Activated CD4-positive, alpha-beta memory T cell treated with anti-CD3 and anti-CD28 coated beads for 36 hours (primary cell): ENCODE results near the gene LRRC8C. TPM values are rescaled to one million over a fixed set of nuclear protein-coding genes. Genes with fewer than 3 reads are reported as not detected.

Experiments
- CTCF ChIA-PET: fragments of 350-600 bp; sonication (Branson Sonifier 250); formaldehyde crosslinking; loops from one replicate; lab custom pipeline; 2021; ENCODE audit warnings: antibody characterized with exemption, inconsistent platforms; lab: Charles Lee
- POLR2A ChIA-PET: fragments of 350-600 bp; sonication (Branson Sonifier 250); formaldehyde crosslinking; loops from one replicate; lab custom pipeline; 2021; ENCODE audit warnings: antibody characterized with exemption; lab: Charles Lee
- DNase-seq: peaks from one replicate; pipeline ENCODE4 v3.0.0-alpha.2; 2020
- H3K27ac Mint-ChIP-seq: one replicate; pipeline ENCODE4 v1.8.0; 2021; ENCODE audit warnings: mixed read lengths
- H3K27me3 Mint-ChIP-seq: one replicate; pipeline ENCODE4 v1.8.0; 2021; ENCODE audit warnings: mixed read lengths
- H3K36me3 Mint-ChIP-seq: one replicate; pipeline ENCODE4 v1.8.0; 2021; ENCODE audit warnings: mixed read lengths
- H3K4me1 Mint-ChIP-seq: one replicate; pipeline ENCODE4 v1.8.0; 2021; ENCODE audit warnings: low read depth, mixed read lengths
- H3K4me3 Mint-ChIP-seq: one replicate; pipeline ENCODE4 v1.8.0; 2021; ENCODE audit warnings: mild to moderate bottlenecking, mixed read lengths
- H3K9me3 Mint-ChIP-seq: one replicate; pipeline ENCODE4 v1.8.0; 2021; ENCODE audit warnings: mixed read lengths
- intact Hi-C: fragments of 100-400 bp; cut with micrococcal nuclease; formaldehyde crosslinking; loops from one replicate; pipeline ENCODE4 v1.15.1; 2023
- total RNA-seq, 2 experiments: library from RNA; stranded (reverse); gene quantifications; one replicate each; pipeline ENCODE4 v1.2.3, GENCODE V29; 2021

Gene LRRC8C
- total RNA-seq, 2 experiments from 2014 or later: 36.4 to 40.4 TPM

GRCh38 chr1:89732206-89732605 is 99.3 kb downstream of the LRRC8C start:
- no peaks in the 10 kb centered on the region for H3K9me3 Mint-ChIP-seq
- no peaks in the 10 kb centered on the region for H3K27me3 Mint-ChIP-seq
- H3K27ac Mint-ChIP-seq: peak overlapping the region; percentile 14
- ChIA-PET CTCF (interaction anchor here (1.3 kb wide), 1 partner anchor 31 kb away, joined by 4 read pairs; no protein-coding TSS in a partner anchor), POLR2A (interaction anchor here (1.5 to 2.0 kb wide), 2 partner anchors 11 to 13 kb away, joined by 7 to 8 read pairs; no protein-coding TSS in a partner anchor)
- DNase-seq: no peak
- intact Hi-C loops: no loop called here
- H3K36me3 Mint-ChIP-seq: peaks cover 2% of the 10 kb centered on the region
- H3K4me1 Mint-ChIP-seq: peaks cover 49% of the 10 kb centered on the region
- no peak overlapping the region for H3K4me3 Mint-ChIP-seq

DNA sequence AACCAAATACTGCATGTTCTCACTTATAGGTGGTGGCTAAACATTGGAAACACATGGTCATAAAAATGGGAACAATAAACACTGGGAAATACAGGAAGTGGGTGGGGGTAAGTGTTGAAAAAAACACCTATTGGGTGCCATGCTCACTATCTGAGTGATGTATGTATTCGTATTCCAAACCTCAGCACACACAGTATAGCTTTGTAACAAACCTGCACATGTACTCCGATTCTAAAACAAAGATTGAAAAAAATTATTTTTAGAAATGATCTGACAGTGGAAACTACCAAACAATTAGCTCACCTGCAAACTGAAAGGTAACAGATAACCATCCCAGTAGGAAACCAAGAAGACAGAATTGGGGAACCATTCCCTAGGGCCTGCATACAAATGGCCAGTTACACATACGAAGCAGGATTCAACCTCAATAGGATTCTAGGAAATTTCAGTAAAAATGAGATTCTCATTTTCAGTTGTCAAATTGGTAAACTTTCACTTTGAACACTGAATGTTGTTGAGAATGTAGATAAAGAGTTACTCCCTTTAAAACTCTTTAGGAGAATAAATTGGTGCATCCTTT is 99.8 kb downstream of the LRRC8C start:
- H3K9me3 Mint-ChIP-seq: no peaks in the 10 kb centered on the region
- intact Hi-C loops: loop anchor here (1.0 kb wide), 1 partner anchor 13 kb away; no protein-coding TSS in a partner anchor

GRCh38 chr1:89733748-89734147 is 100.8 kb downstream of the LRRC8C start:
- Mint-ChIP-seq H3K9me3 (no peaks in the 10 kb centered on the region), H3K4me3 (no peak overlapping the region), H3K27ac (no peak overlapping the region), H3K27me3 (no peaks in the 10 kb centered on the region), H3K36me3 (peaks cover 2% of the 10 kb centered on the region), H3K4me1 (peaks cover 42% of the 10 kb centered on the region)
- intact Hi-C loops: loop anchor here (1.0 kb wide), 1 partner anchor 14 kb away; no protein-coding TSS in a partner anchor
- DNase-seq: no peak
- ChIA-PET CTCF (interaction anchor here (1.3 to 1.9 kb wide), 2 partner anchors 29 to 30 kb away, joined by 4 to 6 read pairs; no protein-coding TSS in a partner anchor), POLR2A (interaction anchor here (1.5 kb wide), 1 partner anchor 13 kb away, joined by 7 read pairs; no protein-coding TSS in a partner anchor)

More for the DNA sequence above, 99.8 kb downstream of the LRRC8C start:
- peaks cover 2% of the 10 kb centered on the region for H3K36me3 Mint-ChIP-seq
- H3K27me3 Mint-ChIP-seq: no peaks in the 10 kb centered on the region
- H3K4me3 Mint-ChIP-seq: no peak overlapping the region
- CTCF ChIA-PET: interaction anchor here (0.7 to 1.3 kb wide), 2 partner anchors 13 to 30 kb away, joined by 3 to 4 read pairs; no protein-coding TSS in a partner anchor
- no peak for DNase-seq
- POLR2A ChIA-PET: interaction anchor here (0.7 to 1.5 kb wide), 2 partner anchors 8 to 12 kb away, joined by 3 to 7 read pairs; no protein-coding TSS in a partner anchor
- peaks cover 45% of the 10 kb centered on the region for H3K4me1 Mint-ChIP-seq
- peak overlapping the region; percentile 61 for H3K27ac Mint-ChIP-seq

DNA sequence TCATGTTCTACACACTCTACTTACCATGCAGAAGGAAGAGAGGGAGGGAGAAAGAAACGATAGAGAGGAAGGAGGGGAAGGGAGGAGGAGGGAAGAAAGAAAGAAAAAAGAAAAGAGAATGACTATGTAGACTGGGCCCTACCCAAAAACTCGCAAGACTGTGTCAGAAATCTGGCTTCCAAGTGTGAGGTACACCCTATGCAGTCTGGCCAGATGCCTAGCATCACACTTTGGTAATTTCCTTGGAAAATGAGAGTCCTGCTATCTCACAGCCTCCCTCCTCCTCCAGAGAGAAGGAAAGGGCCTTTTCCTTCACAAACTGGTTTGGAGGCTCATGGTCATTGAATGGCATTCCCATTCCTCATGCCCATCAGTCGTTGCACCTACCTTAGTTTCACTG is 101.5 kb downstream of the LRRC8C start:
- POLR2A ChIA-PET: interaction anchor here (0.8 kb wide), 1 partner anchor 10 kb away, joined by 3 read pairs; no protein-coding TSS in a partner anchor
- intact Hi-C loops: no loop called here
- Mint-ChIP-seq H3K4me3 (no peak overlapping the region), H3K4me1 (peaks cover 43% of the 10 kb centered on the region), H3K27me3 (no peaks in the 10 kb centered on the region), H3K36me3 (no peaks in the 10 kb centered on the region), H3K9me3 (no peaks in the 10 kb centered on the region), H3K27ac (no peak overlapping the region)
- DNase-seq: no peak
- CTCF ChIA-PET: interaction anchor here (1.9 kb wide), 1 partner anchor 29 kb away, joined by 6 read pairs; no protein-coding TSS in a partner anchor

DNA sequence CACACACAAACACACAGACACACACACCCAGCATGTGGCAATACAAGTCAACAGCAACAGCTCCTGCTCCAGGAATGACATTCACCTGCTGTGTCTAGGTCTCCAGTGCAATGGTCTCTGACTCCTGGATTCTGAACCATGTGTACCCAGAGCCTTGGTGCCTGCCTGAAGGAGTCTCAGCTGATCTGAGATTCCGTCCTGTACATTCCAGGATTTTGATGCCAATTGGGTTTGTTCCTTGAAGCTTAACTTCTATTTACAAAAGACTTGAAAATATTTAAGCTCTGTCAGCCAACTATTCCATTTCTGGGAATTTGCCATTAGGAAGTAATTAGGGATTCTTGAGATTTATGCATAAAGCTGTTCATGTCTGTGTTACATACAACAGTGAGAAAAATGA is 102.6 kb downstream of the LRRC8C start:
- H3K4me1 Mint-ChIP-seq: peaks cover 54% of the 10 kb centered on the region
- no peak for DNase-seq
- no peaks in the 10 kb centered on the region for H3K27me3 Mint-ChIP-seq
- no peak overlapping the region for H3K4me3 Mint-ChIP-seq
- no peaks in the 10 kb centered on the region for H3K36me3 Mint-ChIP-seq
- CTCF ChIA-PET: interaction anchor here (1.0 to 1.9 kb wide), 2 partner anchors 27 to 28 kb away, joined by 3 to 6 read pairs; no protein-coding TSS in a partner anchor
- POLR2A ChIA-PET: interaction anchor here (0.8 kb wide), 1 partner anchor 11 kb away, joined by 3 read pairs; no protein-coding TSS in a partner anchor
- intact Hi-C loops: no loop called here
- H3K9me3 Mint-ChIP-seq: no peaks in the 10 kb centered on the region
- no peak overlapping the region for H3K27ac Mint-ChIP-seq

- Mint-ChIP-seq H3K27me3 (no peaks in the 10 kb centered on the region), H3K4me1 (peaks cover 51% of the 10 kb centered on the region), H3K27ac (no peak overlapping the region), H3K36me3 (no peaks in the 10 kb centered on the region), H3K4me3 (no peak overlapping the region), H3K9me3 (no peaks in the 10 kb centered on the region)
- ChIA-PET CTCF (no interaction called here), POLR2A (no interaction called here)
- no peak for DNase-seq
- intact Hi-C loops: no loop called here
Measured at GRCh38 chr1:89736937-89737733, 104.2 kb downstream of the LRRC8C start.

DNA sequence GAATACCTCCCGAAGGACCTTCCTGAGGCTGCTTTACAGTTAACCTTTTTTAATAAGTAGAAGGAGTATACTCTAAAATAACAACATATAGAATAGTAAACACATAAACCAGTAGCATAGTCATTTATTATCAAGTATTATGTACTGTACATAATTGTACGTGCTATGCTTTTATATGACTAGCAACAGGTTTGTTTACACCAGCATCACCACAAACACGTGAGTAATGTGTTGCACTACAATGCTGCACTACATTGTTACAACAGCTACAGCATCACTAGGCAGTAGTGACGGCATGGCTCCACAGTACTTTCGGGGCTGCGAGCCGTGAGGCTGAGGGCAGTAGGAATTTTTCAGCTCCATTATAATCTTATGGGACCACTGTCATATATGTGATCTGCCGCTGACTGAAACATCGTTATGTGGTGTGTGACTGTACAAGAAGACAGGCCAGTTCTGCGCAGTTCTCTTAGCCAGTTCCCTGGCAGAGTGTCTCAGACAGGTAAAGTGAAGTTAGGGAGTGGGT is 105.1 kb downstream of the LRRC8C start:
- ChIA-PET CTCF (no interaction called here), POLR2A (interaction anchor here (0.7 to 0.9 kb wide), 2 partner anchors 17 to 19 kb away, joined by 3 read pairs; no protein-coding TSS in a partner anchor)
- Mint-ChIP-seq H3K4me1 (peaks cover 47% of the 10 kb centered on the region), H3K27ac (peak overlapping the region; percentile 34), H3K4me3 (no peak overlapping the region), H3K9me3 (no peaks in the 10 kb centered on the region), H3K27me3 (no peaks in the 10 kb centered on the region), H3K36me3 (no peaks in the 10 kb centered on the region)
- DNase-seq: no peak
- intact Hi-C loops: no loop called here

DNA sequence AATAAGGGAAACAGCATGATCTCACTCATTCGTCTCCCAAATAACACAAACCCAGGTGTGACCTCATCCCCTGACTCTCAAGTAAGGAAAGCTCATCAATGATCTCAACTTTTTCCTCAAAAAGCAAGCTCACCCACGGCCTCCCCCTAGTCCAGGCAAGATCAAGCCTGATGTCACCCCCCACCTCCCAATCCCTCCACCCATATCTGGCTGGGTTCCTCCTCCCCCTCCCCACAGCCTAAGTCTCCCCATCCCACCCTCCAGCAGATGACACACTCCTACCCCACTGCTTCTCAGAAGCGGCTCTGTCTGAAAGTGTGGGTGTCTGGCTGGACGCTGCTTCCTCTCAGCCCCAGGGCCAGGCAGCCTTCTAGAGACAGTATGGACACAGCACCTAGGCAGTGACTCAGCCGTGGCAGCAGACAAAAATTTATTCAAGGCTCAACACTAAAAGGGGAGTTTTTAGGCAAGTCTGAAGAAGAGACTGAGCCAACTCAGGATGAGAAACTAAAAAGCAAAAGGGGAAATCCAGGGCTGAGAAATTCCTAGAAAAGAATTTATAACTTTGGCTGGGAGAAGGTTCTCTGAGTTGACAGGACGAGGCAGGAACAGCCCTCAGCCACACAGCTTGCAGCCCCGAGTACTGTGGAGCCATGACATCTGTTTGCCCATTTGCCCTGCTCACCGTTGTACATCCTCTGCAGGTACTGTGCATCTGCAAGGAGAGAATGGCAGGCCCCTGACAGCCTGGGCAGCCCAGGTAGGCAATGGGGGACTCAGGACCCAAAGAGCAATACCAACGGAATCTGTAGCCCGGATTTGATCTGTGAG is 106.3 kb downstream of the LRRC8C start:
- H3K27ac Mint-ChIP-seq: peak overlapping the region; percentile 83
- POLR2A ChIA-PET: interaction anchor here (0.9 to 1.1 kb wide), 2 partner anchors 18 to 20 kb away, joined by 3 to 4 read pairs; no protein-coding TSS in a partner anchor
- H3K4me1 Mint-ChIP-seq: peaks cover 45% of the 10 kb centered on the region
- CTCF ChIA-PET: interaction anchor here (1.5 kb wide), 1 partner anchor 20 kb away, joined by 7 read pairs; no protein-coding TSS in a partner anchor
- peaks cover 2% of the 10 kb centered on the region for H3K36me3 Mint-ChIP-seq
- DNase-seq: peak; percentile 78
- H3K4me3 Mint-ChIP-seq: peak overlapping the region; percentile 68
- no peaks in the 10 kb centered on the region for H3K27me3 Mint-ChIP-seq
- intact Hi-C loops: loop anchor here (1.0 kb wide), 4 partner anchors 8 to 20 kb away; no protein-coding TSS in a partner anchor
- no peaks in the 10 kb centered on the region for H3K9me3 Mint-ChIP-seq

DNA sequence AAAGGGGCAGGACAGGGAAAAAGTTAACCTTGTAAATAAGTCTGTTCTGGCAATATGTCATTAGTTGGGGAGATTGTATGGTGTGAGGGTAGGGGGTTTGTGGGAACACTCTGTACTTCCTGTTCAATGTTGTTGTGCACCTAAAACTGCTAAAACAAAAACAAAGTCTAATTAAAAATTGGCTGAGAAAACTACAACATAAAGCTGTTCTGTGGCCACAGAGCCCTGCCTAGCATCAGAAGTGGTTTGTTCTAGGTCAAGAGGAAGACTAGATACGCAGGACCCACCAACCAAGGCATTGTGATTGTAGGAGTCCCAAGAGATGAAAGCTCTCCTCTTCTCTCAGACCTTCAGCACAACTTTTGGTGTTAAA is 106.9 kb downstream of the LRRC8C start:
- CTCF ChIA-PET: interaction anchor here (0.6 to 2.1 kb wide), 4 partner anchors 21 to 719 kb away, joined by 3 to 9 read pairs (median 5); no protein-coding TSS in a partner anchor
- no peaks in the 10 kb centered on the region for H3K9me3 Mint-ChIP-seq
- intact Hi-C loops: loop anchor here (1.0 kb wide), 4 partner anchors 9 to 21 kb away; no protein-coding TSS in a partner anchor
- H3K36me3 Mint-ChIP-seq: peaks cover 3% of the 10 kb centered on the region
- H3K4me1 Mint-ChIP-seq: peaks cover 45% of the 10 kb centered on the region
- H3K27me3 Mint-ChIP-seq: no peaks in the 10 kb centered on the region
- POLR2A ChIA-PET: interaction anchor here (1.1 kb wide), 1 partner anchor 21 kb away, joined by 4 read pairs; no protein-coding TSS in a partner anchor
- H3K27ac Mint-ChIP-seq: peak overlapping the region; percentile 83
- peak overlapping the region; percentile 68 for H3K4me3 Mint-ChIP-seq
- no peak for DNase-seq

DNA sequence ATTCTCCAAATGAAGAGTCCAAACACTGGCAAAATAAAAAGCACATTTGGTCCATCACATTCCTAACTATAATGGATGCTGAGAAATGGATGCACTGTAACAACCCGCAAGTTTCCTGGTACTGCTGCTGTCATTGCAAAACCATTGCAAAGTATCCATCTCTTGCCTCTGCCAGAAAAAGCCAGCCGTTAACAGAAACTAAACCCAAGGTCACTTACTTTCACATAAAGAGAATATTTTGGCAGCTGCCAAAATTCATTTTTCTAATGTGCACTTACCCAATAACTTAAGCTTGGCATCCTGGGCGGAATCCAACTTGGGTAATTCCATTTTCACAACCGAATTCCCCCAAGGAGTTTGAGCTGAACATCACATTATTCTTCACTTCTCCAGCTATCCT is 110.9 kb downstream of the LRRC8C start:
- ChIA-PET POLR2A (interaction anchor here (1.0 kb wide), 1 partner anchor 24 kb away, joined by 3 read pairs; no protein-coding TSS in a partner anchor), CTCF (no interaction called here)
- H3K9me3 Mint-ChIP-seq: peaks cover 1% of the 10 kb centered on the region
- no peak for DNase-seq
- no peak overlapping the region for H3K4me3 Mint-ChIP-seq
- H3K36me3 Mint-ChIP-seq: peaks cover 6% of the 10 kb centered on the region
- H3K4me1 Mint-ChIP-seq: peaks cover 47% of the 10 kb centered on the region
- no peak overlapping the region for H3K27ac Mint-ChIP-seq
- no peaks in the 10 kb centered on the region for H3K27me3 Mint-ChIP-seq
- intact Hi-C loops: no loop called here
